HFFc6 (cell line): ENCODE measurements around the gene AKR1C3. TPM values are rescaled to one million over a fixed set of nuclear protein-coding genes. Genes with fewer than 3 reads are reported as not detected.

Source experiments
- DNase-seq: peaks from one replicate; pipeline ENCODE4 v3.0.0-alpha.2; 2018
- H3K27ac Mint-ChIP-seq: 2 replicates; pipeline ENCODE4 v1.8.0; 2020; ENCODE audit warnings: mild to moderate bottlenecking, mixed read lengths
- H3K27me3 Mint-ChIP-seq: 2 replicates; pipeline ENCODE4 v1.8.0; 2021; ENCODE audit warnings: mild to moderate bottlenecking, moderate library complexity, mixed read lengths; ENCODE audit not compliant: insufficient read depth
- H3K36me3 Mint-ChIP-seq: 2 replicates; pipeline ENCODE4 v1.8.0; 2021; ENCODE audit warnings: low read depth, mixed read lengths
- H3K4me1 Mint-ChIP-seq: 2 replicates; pipeline ENCODE4 v1.8.0; 2020; ENCODE audit warnings: low read depth, mixed read lengths
- H3K4me3 Mint-ChIP-seq: 2 replicates; pipeline ENCODE4 v1.8.0; 2020; ENCODE audit warnings: mild to moderate bottlenecking, moderate library complexity, mixed read lengths
- H3K9me3 Mint-ChIP-seq: 2 replicates; pipeline ENCODE4 v1.8.0; 2020; ENCODE audit warnings: mild to moderate bottlenecking, mixed read lengths
- CTCF ChIP-seq: fragments of 200-600 bp; sonication (generic); IDR thresholded peaks from 2 replicates; pipeline ENCODE4 v1.5.0; 2021; ENCODE audit warnings: antibody characterized with exemption, mild to moderate bottlenecking
- total RNA-seq, 6 experiments: library from RNA; stranded (reverse); fragmentation: NEBNext Ultra II Directional; extraction: Animal tissue kit (Norgen Biotek cat#: 25700); gene quantifications; 2 replicates in 1 of 6; 3 replicates in 5 of 6; pipeline ENCODE4 v1.2.3, GENCODE V29; 2021

The AKR1C3 gene
- total RNA-seq, 6 experiments from 2014 or later = 0.28 to 0.84 (median 0.59) TPM; not detected in 2

- Mint-ChIP-seq H3K9me3 (no peaks in the 10 kb centered on the region; the same call in 1 of the 2 replicates), H3K4me3 (no peak overlapping the region), H3K36me3 (no peaks in the 10 kb centered on the region), H3K4me1 (no peaks in the 10 kb centered on the region), H3K27me3 (peaks cover 3% of the 10 kb centered on the region; the same call in 1 of the 2 replicates), H3K27ac (no peak overlapping the region)
- DNase-seq = no peak
- TF ChIP-seq CTCF = no peak
Measured at GRCh38 chr10:5151076-5151475, 56.9 kb downstream of the AKR1C3 start.

GRCh38 chr10:5155951-5156350, 61.7 kb downstream of the AKR1C3 start:
- no peak for TF ChIP-seq CTCF
- Mint-ChIP-seq H3K9me3 (peaks cover 4% of the 10 kb centered on the region; the same call in 1 of the 2 replicates), H3K27me3 (peaks cover 4% of the 10 kb centered on the region; the same call in 1 of the 2 replicates), H3K4me3 (no peak overlapping the region), H3K4me1 (no peaks in the 10 kb centered on the region), H3K36me3 (no peaks in the 10 kb centered on the region), H3K27ac (no peak overlapping the region)
- no peak for DNase-seq

Other genes with a start within 250 kb of the AKR1C3 start
- 1 to 10 TPM; 2.6 to 5.7 (median 4.8) TPM for gene AKR1C1, start 131.0 kb upstream of the AKR1C3 start, total RNA-seq
- 1 to 10 TPM in 3 of 6 experiments, under 1 TPM in 3; 0.52 to 1.5 (median 1.1) TPM for gene AKR1C2, start 90.6 kb upstream of the AKR1C3 start, total RNA-seq
- not detected for gene AKR1C8, start 90.7 kb downstream of the AKR1C3 start, total RNA-seq
- not detected for gene AKR1C4, start 102.4 kb downstream of the AKR1C3 start, total RNA-seq